ENCODE measurements around the gene NAALADL2. TPM values are rescaled to one million over a fixed set of nuclear protein-coding genes. Genes with fewer than 3 reads are reported as not detected.

NAALADL2 gene
- total and polyA plus RNA-seq, 2 of the 4 experiments (the other 2 are of a cell fraction): 3.8 to 19.2 TPM

DNA sequence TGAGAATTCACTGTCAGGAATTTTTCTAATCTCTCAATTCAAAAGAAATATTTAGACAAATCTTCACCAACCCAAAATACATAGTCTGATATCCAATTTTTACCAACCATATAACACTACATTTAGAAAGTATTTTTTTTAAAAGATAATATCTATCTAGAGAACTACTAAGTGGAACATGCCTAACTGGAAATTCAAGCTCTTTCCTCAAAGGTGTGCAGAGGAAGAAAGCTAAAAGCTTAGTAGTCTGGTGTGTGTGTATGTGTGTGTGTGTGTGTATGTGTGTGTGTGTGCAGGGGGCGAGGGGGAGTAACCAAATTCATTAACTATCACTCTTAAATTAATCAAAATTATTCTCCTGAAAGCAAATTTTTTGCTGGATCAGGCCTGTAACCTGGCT is 797.3 kb downstream of the NAALADL2 start:
- H3K79me1 ChIP-seq (ENCODE audit: low read depth in 1 of 2, low read length in 2 of 2): no peaks in the 10 kb centered on the region
- no peaks in the 10 kb centered on the region for H4K20me1 ChIP-seq (ENCODE audit: insufficient read depth, low read length)
- H2AFZ ChIP-seq (replicated peaks; ENCODE audit: low read length, poor library complexity): no peak overlapping the region
- H2AK9ac ChIP-seq (replicated peaks; ENCODE audit: low read depth, low read length, poor library complexity): no peak overlapping the region
- ChIA-PET CTCF (no interaction called here), POLR2A (ENCODE audit: unreplicated experiment) (no interaction called here)
- no peaks in the 10 kb centered on the region for H3K4me1 ChIP-seq (ENCODE audit: control insufficient read depth, insufficient read depth, low read length)
- no peaks in the 10 kb centered on the region for H3K9me3 ChIP-seq (ENCODE audit: control insufficient read depth, insufficient read depth, low read length)
- H3K27me3 ChIP-seq (ENCODE audit: control insufficient read depth, insufficient read depth, low read length): no peaks in the 10 kb centered on the region
- no peak overlapping the region for H2BK5ac ChIP-seq (ENCODE audit: low read depth, low read length, poor library complexity, severe bottlenecking)
- no peak overlapping the region for H3K4me2 ChIP-seq (ENCODE audit: low read depth, low read length)
- no peak overlapping the region for H3K14ac ChIP-seq (replicated peaks; ENCODE audit: low read depth, low read length)
- H2BK20ac ChIP-seq (ENCODE audit: low read depth, low read length): no peak overlapping the region
- dilution Hi-C loops (cut with HindIII; ENCODE audit: low sequenced_read_pairs, unreplicated experiment) (no loop called here), in situ Hi-C loops (cut with MboI; ENCODE audit: low sequenced_read_pairs) (no loop called here), intact Hi-C loops (cut with micrococcal nuclease) (no loop called here)
- no peak overlapping the region for H3K18ac ChIP-seq (ENCODE audit: low read depth, low read length)
- H3K9ac ChIP-seq (ENCODE audit: low read depth, low read length): no peak overlapping the region
- no peak overlapping the region for H3K56ac ChIP-seq (ENCODE audit: extremely low read depth, insufficient read depth, low read length)
- no peak overlapping the region for H3K4me3 ChIP-seq (ENCODE audit: insufficient read depth, low read depth, low read length)
- H2BK120ac ChIP-seq (ENCODE audit: low read depth, low read length): no peak overlapping the region
- no peak overlapping the region for H4K91ac ChIP-seq (ENCODE audit: insufficient read depth, low read depth, low read length)
- ATAC-seq (ENCODE audit: low read depth): no peak
- H3K4ac ChIP-seq (ENCODE audit: low read depth, low read length): no peak overlapping the region
- no peaks in the 10 kb centered on the region for H3K36me3 ChIP-seq (ENCODE audit: control insufficient read depth, insufficient read depth, low read length)
- no peak overlapping the region for H4K5ac ChIP-seq (ENCODE audit: low read depth, low read length)
- DNase-seq: no peak
- no TSS peak for BruUV-seq (replicated peaks)
- H2AK5ac ChIP-seq (ENCODE audit: low read depth, low read length): no peak overlapping the region
- no peak overlapping the region for H4K8ac ChIP-seq (ENCODE audit: low read depth in 2 of 2, low read length in 2 of 2)
- H3K27ac ChIP-seq (ENCODE audit: insufficient read depth, low read length): no peak overlapping the region
- WGBS, 2 experiments (ENCODE audit: extremely low coverage in 2 of 2, insufficient read length in 1 of 2): no CpG with 5 or more reads among the region's 1 CpG
- H2BK15ac ChIP-seq (ENCODE audit: low read depth, low read length): no peak overlapping the region
- TF ChIP-seq USF2 (IDR thresholded peaks at IDR 0.05; ENCODE audit: low read depth, low read length) (no peak), BHLHE40 (IDR thresholded peaks at IDR 0.05; ENCODE audit: low read depth, low read length) (no peak), RFX5 (IDR thresholded peaks at IDR 0.05; ENCODE audit: low read depth, low read length) (no peak), SMC3 (IDR thresholded peaks at IDR 0.05; ENCODE audit: low read depth, low read length) (no peak), NFE2L2 (IDR thresholded peaks at IDR 0.05; ENCODE audit: low read depth, low read length) (no peak), CEBPB (IDR thresholded peaks at IDR 0.05; ENCODE audit: low read depth, low read length) (no peak), MXI1 (IDR thresholded peaks at IDR 0.05; ENCODE audit: borderline replicate concordance, low read depth, low read length) (no peak), RAD21 (IDR thresholded peaks at IDR 0.05; ENCODE audit: low read length) (no peak), CHD1 (IDR thresholded peaks at IDR 0.05; ENCODE audit: low read depth, low read length) (no peak)
- TF ChIP-seq, protein P1, sequence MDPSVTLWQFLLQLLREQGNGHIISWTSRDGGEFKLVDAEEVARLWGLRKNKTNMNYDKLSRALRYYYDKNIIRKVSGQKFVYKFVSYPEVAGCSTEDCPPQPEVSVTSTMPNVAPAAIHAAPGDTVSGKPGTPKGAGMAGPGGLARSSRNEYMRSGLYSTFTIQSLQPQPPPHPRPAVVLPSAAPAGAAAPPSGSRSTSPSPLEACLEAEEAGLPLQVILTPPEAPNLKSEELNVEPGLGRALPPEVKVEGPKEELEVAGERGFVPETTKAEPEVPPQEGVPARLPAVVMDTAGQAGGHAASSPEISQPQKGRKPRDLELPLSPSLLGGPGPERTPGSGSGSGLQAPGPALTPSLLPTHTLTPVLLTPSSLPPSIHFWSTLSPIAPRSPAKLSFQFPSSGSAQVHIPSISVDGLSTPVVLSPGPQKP (IDR thresholded peaks at IDR 0.05; ENCODE audit: borderline replicate concordance, low read depth, low read length): no peak
- no peaks in the 10 kb centered on the region for H3K9me1 ChIP-seq (ENCODE audit: insufficient read depth, low read length)
- no peak overlapping the region for H3K23ac ChIP-seq (ENCODE audit: low read depth, low read length)

All from IMR-90 (cell line).